Daoy (cell line): ENCODE measurements around the gene STARD9. TPM values are rescaled to one million over a fixed set of nuclear protein-coding genes. Genes with fewer than 3 reads are reported as not detected.
A peak's percentile ranks its signal among the peaks of the same experiment; 100 is the strongest.

Experiments
- DNase-seq: peaks from one replicate; pipeline ENCODE4 v3.0.0-alpha.2; 2015; ENCODE audit warnings: low read depth
- total RNA-seq: library from RNA; depleted of rRNA; stranded (reverse); fragments of >200 nt; shearing (Covaris generic); gene quantifications from 2 replicates; pipeline ENCODE4 v1.2.3, GENCODE V29; 2014

STARD9 gene
- total RNA-seq, 1 experiment from 2014 or later, result 0.80 TPM

GRCh38 chr15:42623951-42624350, 48.5 kb downstream of the STARD9 start:
- DNase-seq, result no peak

- no peak for DNase-seq
These were observed 52.1 kb downstream of the STARD9 start for GRCh38 chr15:42627485-42627884.

- no peak for DNase-seq
These were observed 53.4 kb downstream of the STARD9 start for GRCh38 chr15:42628761-42629160.

DNA sequence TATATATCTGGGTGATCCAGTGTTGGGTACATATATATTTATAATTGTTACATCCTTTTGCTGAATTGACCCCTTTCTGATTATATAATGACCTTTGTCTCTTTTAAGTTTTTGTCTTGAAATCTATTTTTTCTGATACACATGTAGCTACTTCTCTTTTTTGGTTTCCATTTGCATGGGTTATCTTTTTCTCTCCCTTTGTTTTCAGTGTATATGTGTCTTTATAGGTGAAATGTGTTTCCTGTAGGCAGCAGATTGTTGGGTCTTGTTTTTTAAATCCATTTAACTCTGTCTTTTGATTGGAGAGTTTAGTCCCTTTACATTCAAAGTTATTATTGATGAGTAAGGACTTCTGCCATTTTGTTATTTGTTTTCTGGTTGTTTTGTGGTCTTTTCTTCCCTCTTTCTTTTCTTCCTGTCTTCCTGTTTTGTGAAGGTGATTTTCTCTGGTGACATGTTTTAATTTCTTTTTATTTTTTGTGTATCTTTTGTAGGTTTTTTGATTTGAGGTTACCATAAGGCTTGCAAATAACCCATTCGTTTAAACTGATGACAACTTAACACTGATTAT, 56.8 kb downstream of the STARD9 start:
- DNase-seq, result no peak

GRCh38 chr15:42640109-42640508, 64.7 kb downstream of the STARD9 start:
- DNase-seq, result no peak

- peak; percentile 69 for DNase-seq
These were observed 75.0 kb downstream of the STARD9 start for GRCh38 chr15:42650208-42651066.

DNA sequence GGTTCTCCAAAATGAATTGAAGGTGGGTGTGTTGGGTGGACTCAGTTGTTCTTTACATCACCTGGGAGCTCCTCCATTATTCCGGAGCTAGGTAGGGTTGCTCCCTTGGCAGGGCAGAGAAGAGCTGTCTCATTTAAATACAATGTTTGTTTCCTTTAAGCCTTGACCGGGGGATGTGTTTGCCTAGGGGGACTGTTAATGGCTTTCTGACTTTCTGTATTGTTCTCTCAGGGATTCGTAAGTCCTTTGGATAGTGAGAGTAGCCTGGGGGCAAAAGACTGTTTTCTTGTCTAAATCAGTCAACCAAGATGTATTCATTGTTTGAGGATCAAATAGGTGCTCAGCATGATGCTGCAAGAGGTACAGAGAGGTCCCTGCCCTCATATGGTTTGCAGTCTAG, 90.4 kb downstream of the STARD9 start:
- DNase-seq, result no peak

GRCh38 chr15:42667855-42668254, 92.4 kb downstream of the STARD9 start:
- no peak for DNase-seq

DNA sequence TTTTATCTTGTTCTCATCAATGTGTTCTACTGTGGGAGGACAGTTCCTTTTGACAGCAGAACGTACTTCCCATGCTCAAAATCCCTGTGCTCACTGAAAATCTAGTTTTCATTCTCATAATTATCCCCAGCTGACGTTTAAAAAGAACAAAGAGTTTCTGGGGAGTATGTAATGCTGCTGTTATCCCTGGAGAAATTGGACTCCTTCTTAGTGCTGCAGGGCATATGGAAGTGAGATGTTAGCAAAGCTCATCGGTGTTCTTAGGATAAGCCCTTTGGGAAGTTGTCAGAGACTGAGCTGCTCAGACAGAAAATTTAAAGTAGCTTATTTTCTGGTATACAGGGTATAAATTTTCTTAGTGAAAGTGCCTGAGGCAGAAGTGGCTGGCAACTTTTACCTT, 95.0 kb downstream of the STARD9 start:
- no peak for DNase-seq

GRCh38 chr15:42672444-42672843, 97.0 kb downstream of the STARD9 start:
- no peak for DNase-seq

- no peak for DNase-seq
These were observed 99.1 kb downstream of the STARD9 start for GRCh38 chr15:42674472-42674871.

- DNase-seq, result no peak
These were observed 99.6 kb downstream of the STARD9 start for GRCh38 chr15:42675021-42675420.

DNA sequence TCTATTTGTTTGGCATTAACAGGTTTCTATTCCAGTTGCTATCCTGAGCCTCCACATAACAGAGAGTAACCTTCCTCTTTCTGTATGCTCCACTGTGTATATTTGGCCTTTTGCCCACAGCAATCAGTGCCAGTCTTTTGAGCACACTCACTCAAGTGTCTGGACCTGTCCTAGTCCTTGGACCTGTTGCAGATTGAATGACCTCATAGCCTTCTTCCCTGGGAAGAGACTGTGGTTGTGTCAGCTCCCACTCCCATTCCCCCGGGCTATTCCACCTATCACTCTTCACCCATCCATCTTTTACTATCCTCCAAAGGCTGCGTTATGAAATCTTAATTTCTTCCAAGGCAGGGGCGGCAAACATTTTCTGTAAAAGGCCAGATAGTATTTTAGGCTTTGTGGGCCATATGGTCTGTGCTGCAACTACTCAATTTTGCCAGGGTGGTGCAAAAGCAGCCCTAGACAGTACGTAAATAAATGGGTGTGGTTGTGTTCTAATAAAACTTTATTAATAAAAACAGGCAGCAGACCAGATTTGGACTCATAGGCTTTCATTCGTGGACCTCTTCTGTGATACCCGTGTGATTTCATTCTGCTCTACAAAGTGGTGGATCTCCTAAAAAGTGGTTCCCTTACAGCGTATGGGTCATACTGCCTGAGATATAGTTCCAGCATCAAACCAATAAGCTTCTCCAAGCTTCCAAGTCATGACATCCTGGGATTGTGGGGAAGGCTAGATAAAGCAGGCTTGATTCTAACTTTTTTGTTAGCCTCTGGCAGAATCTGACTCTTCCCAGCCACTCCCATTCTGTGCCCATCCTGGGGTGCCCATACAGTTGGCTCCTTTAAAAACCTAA, 104.1 kb downstream of the STARD9 start:
- DNase-seq, result no peak

DNA sequence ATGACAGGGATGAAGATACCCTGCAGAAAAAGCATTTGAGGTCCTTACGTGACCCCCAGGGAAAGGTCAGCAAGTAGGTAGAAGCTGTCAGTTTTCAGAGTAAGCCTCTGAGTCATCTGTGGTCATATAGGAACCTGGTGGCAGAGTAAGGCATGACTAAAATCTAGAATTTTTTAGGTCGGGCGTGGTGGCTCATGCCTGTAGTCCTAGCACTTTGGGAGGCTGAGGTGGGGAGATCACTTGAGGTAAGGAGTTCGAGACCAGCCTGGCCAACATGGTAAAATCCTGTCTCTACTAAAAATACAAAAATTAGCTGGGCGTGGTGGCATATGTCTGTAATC, 104.7 kb downstream of the STARD9 start:
- DNase-seq, result peak; percentile 18

GRCh38 chr15:42681119-42681518, 105.7 kb downstream of the STARD9 start:
- DNase-seq, result no peak

GRCh38 chr15:42686281-42686680, 110.9 kb downstream of the STARD9 start:
- no peak for DNase-seq

- DNase-seq, result no peak
These were observed 112.3 kb downstream of the STARD9 start for GRCh38 chr15:42687740-42688139.

- no peak for DNase-seq
These were observed 112.9 kb downstream of the STARD9 start for GRCh38 chr15:42688301-42688700.

GRCh38 chr15:42691308-42691707, 115.9 kb downstream of the STARD9 start:
- DNase-seq, result no peak

DNA sequence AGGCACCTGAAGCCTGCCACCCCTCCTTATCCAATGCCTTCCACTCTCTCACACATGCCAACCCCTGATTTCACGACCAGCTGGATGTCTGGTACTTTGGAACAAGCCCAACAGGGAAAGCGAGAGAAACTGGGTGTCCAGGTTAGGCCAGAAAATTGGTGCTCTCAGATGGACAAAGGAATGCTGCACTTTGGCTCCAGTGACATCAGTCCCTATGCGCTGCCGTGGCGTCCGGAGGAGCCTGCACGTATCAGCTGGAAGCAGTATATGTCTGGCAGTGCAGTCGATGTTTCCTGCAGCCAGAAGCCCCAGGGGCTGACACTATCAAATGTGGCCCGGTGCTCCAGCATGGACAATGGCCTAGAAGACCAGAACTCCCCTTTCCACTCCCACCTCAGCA, 116.4 kb downstream of the STARD9 start:
- no peak for DNase-seq

DNA sequence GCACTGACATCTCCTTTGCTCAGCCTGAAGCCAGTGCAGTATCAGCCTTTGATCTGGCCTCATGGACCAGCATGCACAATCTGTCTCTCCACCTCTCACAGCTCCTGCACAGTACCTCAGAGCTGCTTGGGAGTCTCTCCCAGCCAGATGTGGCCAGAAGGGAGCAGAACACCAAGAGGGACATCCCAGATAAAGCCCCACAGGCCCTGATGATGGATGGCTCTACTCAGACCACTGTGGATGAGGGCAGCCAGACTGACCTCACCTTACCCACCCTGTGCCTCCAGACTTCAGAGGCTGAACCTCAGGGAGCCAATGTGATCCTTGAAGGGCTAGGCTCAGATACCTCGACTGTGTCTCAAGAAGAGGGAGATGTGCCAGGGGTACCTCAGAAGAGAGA, 117.1 kb downstream of the STARD9 start:
- no peak for DNase-seq

DNA sequence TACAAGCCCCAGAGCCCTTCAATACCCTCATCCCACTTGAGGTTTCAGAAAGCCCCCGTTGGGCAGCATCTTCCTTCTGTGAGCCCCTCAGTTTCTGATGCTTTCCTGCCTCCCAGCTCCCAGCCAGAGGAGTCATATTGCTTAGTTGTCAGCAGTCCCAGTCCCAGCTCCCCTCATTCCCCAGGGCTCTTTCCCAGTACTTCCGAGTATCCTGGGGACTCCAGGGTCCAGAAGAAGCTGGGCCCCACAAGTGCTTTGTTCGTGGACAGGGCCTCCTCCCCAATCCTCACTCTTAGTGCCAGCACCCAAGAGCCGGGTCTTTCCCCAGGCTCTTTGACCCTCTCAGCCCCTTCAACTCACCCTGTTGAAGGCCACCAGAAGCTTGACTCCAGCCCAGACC, 117.6 kb downstream of the STARD9 start:
- no peak for DNase-seq

GRCh38 chr15:42693496-42693895, 118.1 kb downstream of the STARD9 start:
- DNase-seq, result no peak
